DOHH2 (cell line): ENCODE measurements around the gene CLIC3.

Source experiments
- H3F3A ChIP-seq: fragments of 200-600 bp; sonication (generic), shearing (Covaris generic); 2 replicates; pipeline ENCODE4 v1.6.0; 2016; ENCODE audit warnings: antibody characterized with exemption, mild to moderate bottlenecking; ENCODE audit not compliant: control insufficient read depth, insufficient read depth
- H3K27ac ChIP-seq: fragments of 200-600 bp; sonication (generic); 2 replicates; pipeline ENCODE4 v1.5.1; 2014; ENCODE audit warnings: low read depth, mild to moderate bottlenecking, low read length, moderate library complexity
- H3K27me3 ChIP-seq: fragments of 200-600 bp; sonication (generic); 2 replicates; pipeline ENCODE4 v1.6.1; 2014; ENCODE audit warnings: mild to moderate bottlenecking, low read length, mixed read lengths; ENCODE audit not compliant: control insufficient read depth
- H3K36me3 ChIP-seq: fragments of 200-600 bp; sonication (generic); 2 replicates; pipeline ENCODE4 v1.6.1; 2014; ENCODE audit warnings: mild to moderate bottlenecking, low read length, moderate library complexity, mixed read lengths; ENCODE audit not compliant: control insufficient read depth
- H3K4me1 ChIP-seq: fragments of 200-600 bp; sonication (generic); 2 replicates; pipeline ENCODE4 v1.6.1; 2014; ENCODE audit warnings: mild to moderate bottlenecking, low read length, mixed read lengths; ENCODE audit not compliant: control insufficient read depth
- H3K4me2 ChIP-seq: fragments of 200-600 bp; sonication (generic); 2 replicates; pipeline ENCODE4 v1.6.0; 2014; ENCODE audit warnings: mild to moderate bottlenecking, low read length, moderate library complexity
- H3K4me3 ChIP-seq: fragments of 200-600 bp; sonication (generic); 2 replicates; pipeline ENCODE4 v1.5.1; 2014; ENCODE audit warnings: mild to moderate bottlenecking, low read length, mixed read lengths
- H3K79me2 ChIP-seq: fragments of 200-600 bp; sonication (generic); 2 replicates; pipeline ENCODE4 v1.6.1; 2014; ENCODE audit warnings: mild to moderate bottlenecking, low read length, mixed read lengths; ENCODE audit not compliant: control insufficient read depth
- H3K9me2 ChIP-seq: fragments of 200-600 bp; sonication (generic); replicated peaks from 2 replicates; pipeline ENCODE4 v1.6.1; 2014; ENCODE audit warnings: mild to moderate bottlenecking, low read length, mixed read lengths; ENCODE audit not compliant: control insufficient read depth
- H3K9me3 ChIP-seq: fragments of 200-600 bp; sonication (generic); 2 replicates; pipeline ENCODE4 v1.6.1; 2014; ENCODE audit warnings: antibody characterized with exemption, low read length, mixed read lengths; ENCODE audit not compliant: control insufficient read depth, insufficient read depth
- H4K20me1 ChIP-seq: fragments of 200-600 bp; sonication (generic); 2 replicates; pipeline ENCODE4 v1.6.0; 2014; ENCODE audit warnings: low read depth, mild to moderate bottlenecking, antibody characterized with exemption, low read length, moderate library complexity; ENCODE audit not compliant: control insufficient read depth, insufficient read depth
- CTCF ChIP-seq: fragments of 200-600 bp; sonication (generic); IDR thresholded peaks from one replicate; pipeline ENCODE4 v1.5.1; 2014; ENCODE audit warnings: antibody characterized with exemption, mild to moderate bottlenecking, low read depth, low read length; ENCODE audit not compliant: poor library complexity, severe bottlenecking
- EZH2phosphoT487 ChIP-seq: fragments of 200-600 bp; sonication (generic); IDR thresholded peaks from 2 replicates; pipeline ENCODE4 v1.6.1; 2017; ENCODE audit warnings: borderline replicate concordance, mild to moderate bottlenecking, antibody characterized with exemption, low read length, moderate library complexity, mixed read lengths

The CLIC3 gene

GRCh38 chr9:137009938-137010732 is 13.8 kb upstream of the CLIC3 start:
- no peaks in the 10 kb centered on the region for H3K79me2 ChIP-seq
- H3K4me3 ChIP-seq = no peak overlapping the region
- H3K27ac ChIP-seq = no peak overlapping the region
- no peaks in the 10 kb centered on the region for H3K9me2 ChIP-seq
- no peaks in the 10 kb centered on the region for H3F3A ChIP-seq
- peaks cover 4% of the 10 kb centered on the region; the same call in 1 of the 2 replicates for H3K4me1 ChIP-seq
- no peaks in the 10 kb centered on the region for H3K36me3 ChIP-seq
- H3K9me3 ChIP-seq = no peaks in the 10 kb centered on the region
- H3K4me2 ChIP-seq = no peak overlapping the region
- TF ChIP-seq CTCF (no peak), EZH2phosphoT487 (no peak)
- no peaks in the 10 kb centered on the region for H4K20me1 ChIP-seq
- H3K27me3 ChIP-seq = no peaks in the 10 kb centered on the region

- no peak overlapping the region for H3K4me2 ChIP-seq
- H3K4me3 ChIP-seq = no peak overlapping the region
- TF ChIP-seq EZH2phosphoT487 (no peak), CTCF (no peak)
- no peaks in the 10 kb centered on the region for H3K79me2 ChIP-seq
- no peaks in the 10 kb centered on the region for H3K9me2 ChIP-seq
- H3K9me3 ChIP-seq = no peaks in the 10 kb centered on the region
- no peaks in the 10 kb centered on the region for H3K36me3 ChIP-seq
- no peaks in the 10 kb centered on the region for H3K27me3 ChIP-seq
- H4K20me1 ChIP-seq = no peaks in the 10 kb centered on the region
- H3F3A ChIP-seq = no peaks in the 10 kb centered on the region
- H3K4me1 ChIP-seq = peaks cover 4% of the 10 kb centered on the region; the same call in 1 of the 2 replicates
- no peak overlapping the region for H3K27ac ChIP-seq
These were observed 12.8 kb upstream of the CLIC3 start for GRCh38 chr9:137009217-137009616.

- no peaks in the 10 kb centered on the region for H3K9me2 ChIP-seq
- no peaks in the 10 kb centered on the region for H3K36me3 ChIP-seq
- no peaks in the 10 kb centered on the region for H3F3A ChIP-seq
- H4K20me1 ChIP-seq = no peaks in the 10 kb centered on the region
- no peak overlapping the region for H3K27ac ChIP-seq
- H3K9me3 ChIP-seq = no peaks in the 10 kb centered on the region
- H3K27me3 ChIP-seq = no peaks in the 10 kb centered on the region
- H3K4me3 ChIP-seq = no peak overlapping the region
- TF ChIP-seq EZH2phosphoT487 (no peak), CTCF (no peak)
- peaks cover 4% of the 10 kb centered on the region; the same call in 1 of the 2 replicates for H3K4me1 ChIP-seq
- H3K79me2 ChIP-seq = no peaks in the 10 kb centered on the region
- H3K4me2 ChIP-seq = no peak overlapping the region
These were observed 11.9 kb upstream of the CLIC3 start for GRCh38 chr9:137008312-137008711.
